ENCODE data around the gene CARHSP1.

- TF ChIP-seq POLR2A (IDR thresholded peaks at IDR 0.05) (no peak), CTCF (IDR thresholded peaks at IDR 0.05) (no peak)
Observed at GRCh38 chr16:8889893-8890548, 21.2 kb upstream of the CARHSP1 start.

All from uterus (tissue), 2 donors.